ENCODE measurements around the gene PNPT1.

The PNPT1 gene

DNA sequence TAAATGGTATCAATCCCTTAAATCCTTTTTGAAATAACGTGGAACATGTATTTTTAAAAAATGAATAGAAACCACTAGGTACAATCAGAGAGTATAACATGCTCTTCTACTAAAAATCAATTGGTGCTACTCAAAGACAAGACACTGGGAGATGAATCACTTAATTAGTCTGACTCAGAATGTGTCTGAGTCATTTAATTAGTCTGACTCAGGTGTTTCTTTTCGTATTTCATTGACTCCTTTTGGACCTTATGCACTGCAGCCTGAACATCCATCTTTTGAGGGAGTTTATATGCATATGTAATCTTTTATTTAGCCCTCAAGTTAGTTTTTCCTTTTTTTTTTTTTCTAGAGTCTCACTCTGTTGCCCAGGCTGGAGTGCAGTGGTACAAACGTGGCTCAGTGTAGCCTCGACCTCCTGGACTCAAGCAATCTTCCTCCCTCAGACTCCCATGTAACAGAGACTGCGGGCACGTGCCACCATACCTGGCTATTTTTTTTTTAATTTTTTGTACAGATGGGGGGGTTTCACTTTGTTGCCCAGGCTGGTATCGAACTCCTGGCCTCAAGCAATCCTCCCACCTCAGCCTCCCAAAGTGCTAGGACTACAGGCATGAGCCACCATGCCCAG, 102.7 kb downstream of the PNPT1 start:
- Histone ChIP-seq H3K27me3 (ENCODE audit: insufficient read depth, low read depth) (no peaks in the 10 kb centered on the region), H3K4me1 (ENCODE audit: low read depth, poor library complexity, severe bottlenecking) (peaks cover 27% of the 10 kb centered on the region), H3K79me2 (ENCODE audit: insufficient read depth, low read depth) (peaks cover 20% of the 10 kb centered on the region; the same call in 1 of the 2 replicates), H3K36me3 (ENCODE audit: insufficient read depth) (no peaks in the 10 kb centered on the region; the same call in 1 of the 2 replicates), H2AFZ (ENCODE audit: low read depth) (no peak overlapping the region), H3K4me3 (IDR thresholded peaks at IDR 0.05; ENCODE audit: insufficient read depth, low read depth, low read length) (no peak overlapping the region), H3K27ac (no peak overlapping the region), H3K4me2 (no peak overlapping the region), H3K9ac (no peak overlapping the region), H4K20me1 (ENCODE audit: insufficient read depth) (no peaks in the 10 kb centered on the region)
- TF ChIP-seq, protein P1, sequence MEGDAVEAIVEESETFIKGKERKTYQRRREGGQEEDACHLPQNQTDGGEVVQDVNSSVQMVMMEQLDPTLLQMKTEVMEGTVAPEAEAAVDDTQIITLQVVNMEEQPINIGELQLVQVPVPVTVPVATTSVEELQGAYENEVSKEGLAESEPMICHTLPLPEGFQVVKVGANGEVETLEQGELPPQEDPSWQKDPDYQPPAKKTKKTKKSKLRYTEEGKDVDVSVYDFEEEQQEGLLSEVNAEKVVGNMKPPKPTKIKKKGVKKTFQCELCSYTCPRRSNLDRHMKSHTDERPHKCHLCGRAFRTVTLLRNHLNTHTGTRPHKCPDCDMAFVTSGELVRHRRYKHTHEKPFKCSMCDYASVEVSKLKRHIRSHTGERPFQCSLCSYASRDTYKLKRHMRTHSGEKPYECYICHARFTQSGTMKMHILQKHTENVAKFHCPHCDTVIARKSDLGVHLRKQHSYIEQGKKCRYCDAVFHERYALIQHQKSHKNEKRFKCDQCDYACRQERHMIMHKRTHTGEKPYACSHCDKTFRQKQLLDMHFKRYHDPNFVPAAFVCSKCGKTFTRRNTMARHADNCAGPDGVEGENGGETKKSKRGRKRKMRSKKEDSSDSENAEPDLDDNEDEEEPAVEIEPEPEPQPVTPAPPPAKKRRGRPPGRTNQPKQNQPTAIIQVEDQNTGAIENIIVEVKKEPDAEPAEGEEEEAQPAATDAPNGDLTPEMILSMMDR (conservative IDR thresholded peaks at IDR 0.05; ENCODE audit: low read depth, low read length) = no peak

DNA sequence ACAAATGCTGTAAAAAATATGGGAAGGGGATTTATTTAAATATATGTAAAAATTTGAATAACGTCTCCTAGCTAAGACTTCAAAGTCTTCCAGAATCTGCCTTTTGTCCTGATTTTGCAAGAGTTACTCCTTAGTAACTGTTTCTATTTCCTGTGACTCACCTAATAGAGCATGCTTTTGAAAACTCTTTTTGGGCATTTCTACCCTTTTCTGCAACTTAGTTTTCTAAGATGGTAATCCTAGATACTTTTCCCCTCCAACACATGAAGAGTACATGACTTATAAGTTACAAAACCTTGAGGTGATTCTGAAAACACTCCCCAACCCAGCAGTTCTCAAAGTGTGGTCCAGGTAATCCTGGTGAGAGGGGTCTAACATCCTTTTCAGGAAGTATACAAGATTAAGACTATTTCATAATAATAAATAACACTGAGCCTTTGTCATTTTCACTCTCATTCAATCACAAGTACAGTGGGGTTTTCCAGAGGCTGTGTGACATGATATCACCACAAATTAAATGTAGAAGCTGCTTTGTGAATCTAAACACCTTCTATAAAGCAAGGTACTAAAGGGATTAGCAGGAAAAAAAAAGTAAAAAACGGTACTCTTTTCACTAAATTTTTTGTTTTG, 108.1 kb downstream of the PNPT1 start:
- Histone ChIP-seq H3K27me3 (ENCODE audit: insufficient read depth, low read depth) (no peaks in the 10 kb centered on the region), H3K9ac (no peak overlapping the region), H3K27ac (no peak overlapping the region), H3K4me2 (no peak overlapping the region), H2AFZ (ENCODE audit: low read depth) (no peak overlapping the region), H3K4me1 (ENCODE audit: low read depth, poor library complexity, severe bottlenecking) (peaks cover 28% of the 10 kb centered on the region), H4K20me1 (ENCODE audit: insufficient read depth) (no peaks in the 10 kb centered on the region), H3K36me3 (ENCODE audit: insufficient read depth) (peaks cover 10% of the 10 kb centered on the region), H3K4me3 (IDR thresholded peaks at IDR 0.05; ENCODE audit: insufficient read depth, low read depth, low read length) (no peak overlapping the region), H3K79me2 (ENCODE audit: insufficient read depth, low read depth) (no peaks in the 10 kb centered on the region; the same call in 1 of the 2 replicates)
- TF ChIP-seq, protein P1 (conservative IDR thresholded peaks at IDR 0.05; ENCODE audit: low read depth, low read length) = no peak

Measured in KMS-11 (cell line).